ENCODE data around the gene ST3GAL4. TPM values are rescaled to one million over a fixed set of nuclear protein-coding genes. Genes with fewer than 3 reads are reported as not detected.

ST3GAL4 gene
- total RNA-seq, 4 donors from 2014 or later, result 24.7 to 35.2 (median 28.0) TPM

GRCh38 chr11:126459691-126460281 lies 104.3 kb downstream of the ST3GAL4 start:
- TF ChIP-seq CTCF (IDR thresholded peaks at IDR 0.05; ENCODE audit: low read depth), result no peak

- TF ChIP-seq CTCF (IDR thresholded peaks at IDR 0.05; ENCODE audit: low read depth), result no peak
Measured at GRCh38 chr11:126460417-126461095, 105.1 kb downstream of the ST3GAL4 start.

- no peak for TF ChIP-seq CTCF (IDR thresholded peaks at IDR 0.05; ENCODE audit: low read depth)
Measured at GRCh38 chr11:126461096-126461440, 105.6 kb downstream of the ST3GAL4 start.

- no peak for TF ChIP-seq CTCF (IDR thresholded peaks at IDR 0.05; ENCODE audit: low read depth)
Measured at GRCh38 chr11:126461996-126462395, 106.5 kb downstream of the ST3GAL4 start.

GRCh38 chr11:126462422-126462821 lies 106.9 kb downstream of the ST3GAL4 start:
- no peak for TF ChIP-seq CTCF (IDR thresholded peaks at IDR 0.05; ENCODE audit: low read depth)

Small RNA genes within 50 kb of the gene (small RNA-seq; reads per million reads assigned to genes)
- not detected for gene AP001318.3

Other genes starting within 250 kb of the ST3GAL4 start
- gene RPUSD4, start 144.0 kb upstream of the ST3GAL4 start, total RNA-seq, result 10 to 100 TPM; 13.7 to 35.4 (median 26.7) TPM
- gene FAM118B, start 143.9 kb upstream of the ST3GAL4 start, total RNA-seq, result 10 to 100 TPM in 3 of 4 donors, 1 to 10 TPM in 1; 9.6 to 21.7 (median 16.6) TPM
- gene SRPRA, start 86.8 kb upstream of the ST3GAL4 start, total RNA-seq, result 10 to 100 TPM; 57.5 to 93.4 (median 63.4) TPM
- gene FOXRED1, start 86.5 kb upstream of the ST3GAL4 start, total RNA-seq, result 10 to 100 TPM; 11.0 to 38.6 (median 15.7) TPM
- 10 to 100 TPM in 1 of 4 donors, 1 to 10 TPM in 3; 7.7 to 14.3 (median 9.3) TPM for gene TIRAP, start 72.6 kb upstream of the ST3GAL4 start, total RNA-seq
- gene DCPS, start 51.6 kb upstream of the ST3GAL4 start, total RNA-seq, result 10 to 100 TPM in 1 of 4 donors, 1 to 10 TPM in 3; 5.3 to 12.6 (median 7.9) TPM